Effector memory CD4-positive, alpha-beta T cell (primary cell): Measurements from ENCODE around the gene MRPL43.

Experiments
- DNase-seq, 3 donors: peaks; one replicate each; pipeline ENCODE4 v3.0.0-alpha.2; 2020
- H3K27ac ChIP-seq: 2 replicates; pipeline ENCODE4 v1.7.0; 2013; ENCODE audit warnings: mild to moderate bottlenecking, low read length, moderate library complexity; ENCODE audit not compliant: insufficient read depth, poor library complexity, severe bottlenecking
- H3K27me3 ChIP-seq: replicated peaks from 2 replicates; pipeline ENCODE4 v1.7.0; 2013; ENCODE audit warnings: mild to moderate bottlenecking, low read length; ENCODE audit not compliant: insufficient read depth, control insufficient read depth, poor library complexity, severe bottlenecking
- H3K36me3 ChIP-seq: 2 replicates; pipeline ENCODE4 v1.7.0; 2013; ENCODE audit warnings: mild to moderate bottlenecking, low read length, moderate library complexity; ENCODE audit not compliant: control insufficient read depth, insufficient read depth
- H3K4me1 ChIP-seq: 2 replicates; pipeline ENCODE4 v1.7.0; 2013; ENCODE audit warnings: low read length, mild to moderate bottlenecking; ENCODE audit not compliant: control insufficient read depth, insufficient read depth, poor library complexity, severe bottlenecking
- H3K4me3 ChIP-seq: 2 replicates; pipeline ENCODE4 v1.7.0; 2013; ENCODE audit warnings: low read length, low read depth, mild to moderate bottlenecking; ENCODE audit not compliant: insufficient read depth, poor library complexity, severe bottlenecking
- H3K9me3 ChIP-seq: 2 replicates; pipeline ENCODE4 v1.7.0; 2013; ENCODE audit warnings: mild to moderate bottlenecking, low read length, moderate library complexity; ENCODE audit not compliant: control insufficient read depth

Gene MRPL43

DNA sequence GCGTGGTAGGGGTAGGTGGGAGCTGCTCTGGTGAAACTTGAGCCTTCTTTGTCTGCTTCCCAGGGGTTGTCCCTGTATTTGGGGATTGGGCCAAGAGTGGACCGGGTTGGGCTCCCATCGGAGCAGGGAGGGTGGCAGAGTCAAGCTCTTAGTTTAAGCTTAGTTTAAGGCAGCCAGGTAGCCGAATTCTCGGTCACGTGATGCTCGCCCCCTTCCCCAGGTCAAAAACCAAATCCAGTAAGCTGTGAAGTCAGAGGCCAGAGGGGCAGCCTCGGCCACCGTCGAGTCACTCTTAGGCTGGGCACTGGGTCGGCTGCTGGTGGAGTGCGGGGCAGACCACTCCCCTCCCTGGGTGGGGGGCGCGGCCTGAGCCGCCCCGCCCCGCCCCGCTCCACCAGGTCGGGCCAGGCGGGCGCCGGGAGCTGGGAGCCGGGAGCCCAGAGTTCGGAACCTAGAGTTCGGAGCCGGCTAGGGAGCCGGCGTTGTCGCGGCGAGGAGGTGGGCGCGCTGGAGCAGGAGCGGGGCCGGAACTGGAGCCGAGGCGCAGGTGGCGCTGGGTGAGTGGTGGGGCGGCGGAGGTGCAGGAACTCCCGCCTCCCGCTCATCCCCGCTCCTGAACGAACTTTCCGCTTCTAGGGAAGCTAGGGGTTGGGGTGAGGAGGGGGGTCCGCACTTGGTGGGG is 9.5 kb upstream of the MRPL43 start:
- peak in 2 of 3 donors; percentile 24 to 28 for DNase-seq

DNA sequence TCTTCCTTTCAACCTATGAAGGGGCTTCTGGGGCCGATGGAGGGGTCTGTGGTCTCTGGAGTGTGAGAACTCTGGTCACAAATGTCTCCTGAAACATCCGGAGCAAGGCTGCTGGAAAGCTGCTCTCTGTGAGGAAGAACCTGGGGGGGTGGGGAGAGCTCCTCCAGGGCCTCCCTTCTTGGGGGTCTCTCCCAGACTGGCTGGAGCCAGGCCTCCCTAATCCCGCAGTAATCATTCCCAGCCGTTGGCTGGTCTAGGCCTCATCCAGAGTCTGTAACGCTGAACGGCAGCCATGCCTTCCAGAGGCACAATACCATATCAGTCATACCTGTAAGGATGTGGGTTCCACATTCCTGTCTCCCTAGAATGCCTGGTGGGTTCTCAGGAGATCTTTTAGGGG is 7.9 kb upstream of the MRPL43 start:
- H3K27ac ChIP-seq, result no peak overlapping the region
- peaks cover 20% of the 10 kb centered on the region for H3K36me3 ChIP-seq
- no peaks in the 10 kb centered on the region for H3K9me3 ChIP-seq
- peaks cover 28% of the 10 kb centered on the region for H3K4me1 ChIP-seq
- H3K27me3 ChIP-seq, result no peaks in the 10 kb centered on the region
- DNase-seq, result no peak
- H3K4me3 ChIP-seq, result no peak overlapping the region

More for the DNA sequence above, 9.5 kb upstream of the MRPL43 start:
- H3K4me3 ChIP-seq, result peak overlapping the region; percentile 93
- no peaks in the 10 kb centered on the region for H3K9me3 ChIP-seq
- no peaks in the 10 kb centered on the region for H3K27me3 ChIP-seq
- H3K36me3 ChIP-seq, result peaks cover 8% of the 10 kb centered on the region
- peak overlapping the region; percentile 84 for H3K27ac ChIP-seq
- peaks cover 28% of the 10 kb centered on the region for H3K4me1 ChIP-seq

DNA sequence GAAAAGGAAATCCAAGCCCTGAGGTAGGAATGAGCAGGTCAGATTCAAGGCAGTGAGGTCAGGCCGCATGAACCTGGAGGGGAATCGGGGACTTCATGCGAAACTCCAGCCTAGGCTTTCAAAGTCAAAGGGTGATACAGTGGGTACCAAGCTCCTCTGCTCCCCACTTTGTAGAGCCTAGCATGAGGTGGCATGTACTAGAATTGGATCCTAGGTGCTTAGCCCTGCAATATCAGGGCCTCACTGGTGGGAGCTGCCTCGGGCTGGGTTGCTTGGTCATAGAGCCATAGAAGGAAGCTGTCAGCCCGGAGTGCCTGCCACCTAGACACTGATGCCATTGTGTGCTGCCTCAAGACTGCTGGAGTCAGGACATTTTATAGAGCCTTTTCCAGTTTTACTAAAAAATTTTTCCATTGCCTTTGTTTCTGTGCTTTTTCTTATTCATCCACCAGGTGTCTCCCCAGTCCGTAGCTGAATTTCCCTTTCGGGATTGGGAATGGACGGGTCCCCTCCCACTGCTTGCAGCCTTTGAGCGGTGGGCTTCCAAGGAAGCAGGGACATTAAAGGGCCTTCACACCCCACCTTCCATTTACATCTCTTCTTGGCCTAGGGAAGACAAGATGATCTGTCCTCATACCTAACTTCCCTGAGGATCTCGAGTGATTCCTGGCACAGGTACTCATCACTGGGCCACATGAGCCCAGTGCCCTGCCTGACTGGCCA is 6.8 kb upstream of the MRPL43 start:
- no peak overlapping the region for H3K27ac ChIP-seq
- H3K27me3 ChIP-seq, result no peaks in the 10 kb centered on the region
- no peak for DNase-seq
- peaks cover 24% of the 10 kb centered on the region for H3K4me1 ChIP-seq
- no peaks in the 10 kb centered on the region for H3K9me3 ChIP-seq
- H3K36me3 ChIP-seq, result peaks cover 21% of the 10 kb centered on the region
- no peak overlapping the region for H3K4me3 ChIP-seq

DNA sequence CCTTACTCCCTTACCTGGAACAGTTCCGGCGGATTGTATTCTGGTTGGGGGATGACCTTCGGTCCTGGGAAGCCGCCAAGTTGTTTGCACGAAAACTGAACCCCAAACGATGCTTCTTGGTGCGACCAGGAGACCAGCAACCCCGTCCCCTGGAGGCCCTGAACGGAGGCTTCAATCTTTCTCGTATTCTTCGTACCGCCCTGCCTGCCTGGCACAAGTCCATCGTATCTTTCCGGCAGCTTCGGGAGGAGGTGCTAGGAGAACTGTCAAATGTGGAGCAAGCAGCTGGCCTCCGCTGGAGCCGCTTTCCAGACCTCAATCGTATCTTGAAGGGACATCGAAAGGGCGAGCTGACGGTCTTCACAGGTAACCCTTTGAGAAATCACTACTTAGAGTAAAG is 1.8 kb upstream of the MRPL43 start:
- Histone ChIP-seq H3K36me3 (peaks cover 21% of the 10 kb centered on the region), H3K4me1 (peaks cover 17% of the 10 kb centered on the region), H3K27ac (no peak overlapping the region), H3K4me3 (no peak overlapping the region), H3K9me3 (no peaks in the 10 kb centered on the region), H3K27me3 (no peaks in the 10 kb centered on the region)
- DNase-seq, result no peak

DNA sequence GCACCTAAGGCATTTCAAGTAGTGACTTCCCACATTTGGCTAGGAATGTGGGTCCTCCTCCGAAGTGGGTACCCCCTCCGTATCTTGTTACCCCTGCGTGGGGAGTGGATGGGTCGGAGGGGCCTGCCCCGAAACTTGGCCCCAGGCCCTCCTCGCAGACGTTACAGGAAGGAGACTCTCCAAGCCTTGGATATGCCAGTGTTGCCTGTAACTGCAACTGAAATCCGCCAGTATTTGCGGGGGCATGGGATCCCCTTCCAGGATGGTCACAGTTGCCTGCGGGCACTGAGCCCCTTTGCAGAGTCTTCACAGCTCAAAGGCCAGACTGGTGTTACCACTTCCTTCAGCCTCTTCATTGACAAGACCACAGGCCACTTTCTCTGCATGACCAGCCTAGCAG is 869 bp upstream of the MRPL43 start:
- H3K36me3 ChIP-seq, result peaks cover 18% of the 10 kb centered on the region
- no peak for DNase-seq
- no peak overlapping the region for H3K27ac ChIP-seq
- H3K4me1 ChIP-seq, result peaks cover 17% of the 10 kb centered on the region
- H3K4me3 ChIP-seq, result peak overlapping the region; percentile 94
- no peaks in the 10 kb centered on the region for H3K9me3 ChIP-seq
- H3K27me3 ChIP-seq, result no peaks in the 10 kb centered on the region

DNA sequence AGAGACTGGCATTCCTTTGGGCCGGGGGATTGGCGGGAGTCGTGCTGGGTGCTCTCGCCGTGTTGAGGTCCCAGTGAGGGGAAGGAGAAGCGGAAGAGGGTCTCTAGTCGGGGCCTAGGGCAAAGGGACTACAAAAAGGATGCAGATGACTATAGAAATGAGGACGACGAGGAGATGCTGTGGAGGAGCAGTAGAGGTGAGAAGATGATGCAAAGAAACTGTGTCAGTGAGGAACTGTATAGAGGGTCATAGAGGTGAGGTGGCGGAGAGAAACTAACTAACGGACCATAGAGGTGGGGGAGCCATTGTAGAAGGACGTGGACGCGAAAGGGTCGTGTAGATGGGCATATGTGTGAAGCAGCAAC is 370 bp upstream of the MRPL43 start:
- Histone ChIP-seq H3K9me3 (no peaks in the 10 kb centered on the region), H3K27ac (peak overlapping the region; percentile 70), H3K4me3 (peak overlapping the region; percentile 94), H3K36me3 (peaks cover 19% of the 10 kb centered on the region), H3K27me3 (no peaks in the 10 kb centered on the region), H3K4me1 (peaks cover 17% of the 10 kb centered on the region)
- DNase-seq, result no peak

DNA sequence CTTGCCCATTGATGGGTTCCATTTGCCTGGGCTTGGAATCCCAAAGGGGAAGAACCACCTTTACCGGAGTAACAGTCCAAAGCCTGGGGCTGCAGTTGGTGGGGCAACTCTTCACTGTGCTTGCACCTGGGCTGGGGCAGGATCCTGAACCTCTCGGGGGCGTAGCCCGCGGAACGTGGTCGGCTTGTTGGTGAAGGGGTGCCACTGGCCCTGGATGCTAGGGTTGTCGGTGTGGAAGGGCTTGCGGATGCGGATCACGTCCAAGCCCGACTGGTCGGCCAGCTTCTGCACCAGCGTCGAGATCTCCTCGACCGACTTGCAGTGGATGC is 710 bp downstream of the MRPL43 start:
- no peaks in the 10 kb centered on the region for H3K9me3 ChIP-seq
- DNase-seq, result no peak
- H3K36me3 ChIP-seq, result peaks cover 22% of the 10 kb centered on the region
- H3K27ac ChIP-seq, result no peak overlapping the region
- peaks cover 17% of the 10 kb centered on the region for H3K4me1 ChIP-seq
- H3K4me3 ChIP-seq, result peak overlapping the region; percentile 94
- H3K27me3 ChIP-seq, result no peaks in the 10 kb centered on the region

DNA sequence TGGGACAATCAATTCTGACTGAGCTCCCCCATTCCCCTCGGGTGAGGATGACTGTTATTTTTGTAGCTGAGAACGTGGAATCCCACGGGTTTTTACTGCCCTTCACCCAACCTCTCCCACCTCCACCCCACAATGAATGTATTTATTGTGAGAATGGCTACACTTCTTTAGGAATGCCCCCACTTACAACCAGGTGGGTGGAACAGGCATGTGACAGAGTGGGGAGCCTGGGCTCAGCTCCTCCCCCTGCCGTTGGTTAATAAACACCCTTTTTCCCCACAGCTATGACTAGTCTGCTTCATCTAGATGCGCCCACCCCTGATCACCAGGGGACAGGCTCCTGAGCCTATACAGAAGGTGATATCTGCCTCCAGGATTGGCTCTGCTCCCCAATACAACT is 2.0 kb downstream of the MRPL43 start:
- Histone ChIP-seq H3K27ac (no peak overlapping the region), H3K27me3 (no peaks in the 10 kb centered on the region), H3K9me3 (no peaks in the 10 kb centered on the region), H3K4me3 (no peak overlapping the region), H3K4me1 (peaks cover 17% of the 10 kb centered on the region), H3K36me3 (peaks cover 24% of the 10 kb centered on the region)
- DNase-seq, result no peak

DNA sequence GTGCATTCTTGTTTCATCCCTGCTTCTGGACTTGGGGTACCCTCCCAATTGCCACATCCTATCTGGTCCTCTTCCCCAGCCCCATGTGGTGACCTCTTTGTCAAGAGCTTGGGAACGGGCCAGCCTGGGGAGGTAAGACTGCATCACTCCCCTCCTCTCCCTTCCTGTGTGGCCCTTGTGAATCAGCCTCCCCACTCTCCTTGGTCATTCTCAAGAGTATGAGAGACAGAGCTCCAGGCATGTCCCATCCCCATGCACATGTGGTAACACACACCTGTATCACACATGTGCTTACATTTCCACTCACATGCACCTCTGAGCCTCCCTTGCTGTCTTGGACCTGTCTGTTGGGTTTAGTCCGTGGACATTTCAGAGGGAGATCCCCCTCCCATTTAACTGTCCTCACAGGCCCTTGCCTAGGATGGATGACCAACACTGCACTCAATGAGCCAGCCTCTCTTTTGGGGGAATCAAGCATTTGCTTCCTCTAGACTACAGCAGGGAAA is 2.6 kb downstream of the MRPL43 start:
- peaks cover 17% of the 10 kb centered on the region for H3K4me1 ChIP-seq
- no peak for DNase-seq

DNA sequence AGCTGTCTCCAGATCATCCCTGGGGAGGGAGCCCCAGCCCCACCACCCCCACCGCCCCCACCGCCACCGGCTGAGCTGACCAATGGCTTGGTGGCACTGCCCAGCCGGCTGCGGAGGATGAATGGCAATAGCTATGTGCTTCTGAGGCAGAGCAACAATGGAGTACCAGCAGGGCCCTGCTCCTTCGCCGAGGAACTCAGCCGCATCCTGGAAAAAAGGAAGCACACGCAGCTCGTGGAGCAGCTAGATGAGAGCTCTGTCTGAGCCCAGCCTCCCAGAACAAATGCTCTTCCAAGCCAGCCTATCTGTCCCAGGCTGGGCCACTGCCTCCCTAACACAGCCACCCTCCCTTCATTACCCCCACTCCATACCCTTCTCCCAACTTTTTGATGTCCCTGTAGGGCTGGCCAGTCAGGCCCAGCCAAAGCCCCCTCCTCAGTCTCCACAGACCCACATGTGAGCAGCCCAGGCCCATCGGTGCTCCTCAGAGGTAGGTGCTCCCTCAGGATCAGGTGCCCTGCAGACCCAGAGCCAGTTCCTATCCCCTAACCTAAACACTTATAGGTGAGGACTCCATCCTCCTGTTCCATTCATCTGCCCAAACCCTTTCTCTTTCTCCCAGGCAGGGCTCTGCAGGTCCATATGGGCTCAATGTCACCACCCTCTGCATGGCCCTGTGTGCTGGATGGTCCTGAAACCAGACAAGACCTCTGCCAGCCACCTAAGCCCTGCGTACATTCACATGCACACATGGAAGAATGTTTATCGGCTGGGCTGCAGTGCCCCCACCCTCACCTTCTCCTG is 3.2 kb downstream of the MRPL43 start:
- H3K27ac ChIP-seq, result no peak overlapping the region
- no peaks in the 10 kb centered on the region for H3K9me3 ChIP-seq
- no peak overlapping the region for H3K4me3 ChIP-seq
- no peak for DNase-seq
- peaks cover 17% of the 10 kb centered on the region for H3K4me1 ChIP-seq
- no peaks in the 10 kb centered on the region for H3K27me3 ChIP-seq
- peaks cover 25% of the 10 kb centered on the region for H3K36me3 ChIP-seq

More for the DNA sequence above, 2.6 kb downstream of the MRPL43 start:
- Histone ChIP-seq H3K9me3 (no peaks in the 10 kb centered on the region), H3K4me3 (no peak overlapping the region), H3K27ac (no peak overlapping the region), H3K36me3 (peaks cover 24% of the 10 kb centered on the region), H3K27me3 (no peaks in the 10 kb centered on the region)
